ENCODE results near the gene IFIH1.

IFIH1 gene

GRCh38 chr2:162265666-162266459, 52.6 kb downstream of the IFIH1 start:
- peak; percentile 58 for DNase-seq (ENCODE audit: low read depth)
- no peak overlapping the region for H3K4me3 ChIP-seq (ENCODE audit: control insufficient read depth, low read depth, low read length)
- no peak for TF ChIP-seq CTCF (conservative IDR thresholded peaks at IDR 0.05; ENCODE audit: control insufficient read depth, insufficient read depth, low read depth, low read length)

GRCh38 chr2:162261032-162261945, 57.2 kb downstream of the IFIH1 start:
- no peak overlapping the region for H3K4me3 ChIP-seq (ENCODE audit: control insufficient read depth, low read depth, low read length)
- TF ChIP-seq CTCF (conservative IDR thresholded peaks at IDR 0.05; ENCODE audit: control insufficient read depth, insufficient read depth, low read depth, low read length), result no peak
- DNase-seq (ENCODE audit: low read depth), result peak; percentile 70

- peak; percentile 80 for DNase-seq (ENCODE audit: low read depth)
- TF ChIP-seq CTCF (conservative IDR thresholded peaks at IDR 0.05; ENCODE audit: control insufficient read depth, insufficient read depth, low read depth, low read length), result no peak
- H3K4me3 ChIP-seq (ENCODE audit: control insufficient read depth, low read depth, low read length), result no peak overlapping the region
Observed at GRCh38 chr2:162258686-162259085, 59.8 kb downstream of the IFIH1 start.

- peak; percentile 10 for TF ChIP-seq CTCF (conservative IDR thresholded peaks at IDR 0.05; ENCODE audit: control insufficient read depth, insufficient read depth, low read depth, low read length)
- H3K4me3 ChIP-seq (ENCODE audit: control insufficient read depth, low read depth, low read length), result no peak overlapping the region
- peak; percentile 61 for DNase-seq (ENCODE audit: low read depth)
Observed at GRCh38 chr2:162258169-162258568, 60.3 kb downstream of the IFIH1 start.

- peak; percentile 78 for DNase-seq (ENCODE audit: low read depth)
- TF ChIP-seq CTCF (conservative IDR thresholded peaks at IDR 0.05; ENCODE audit: control insufficient read depth, insufficient read depth, low read depth, low read length), result no peak
- H3K4me3 ChIP-seq (ENCODE audit: control insufficient read depth, low read depth, low read length), result no peak overlapping the region
Observed at GRCh38 chr2:162257425-162257824, 61.1 kb downstream of the IFIH1 start.

GRCh38 chr2:162256591-162256991, 61.9 kb downstream of the IFIH1 start:
- no peak overlapping the region for H3K4me3 ChIP-seq (ENCODE audit: control insufficient read depth, low read depth, low read length)
- DNase-seq (ENCODE audit: low read depth), result peak; percentile 72
- no peak for TF ChIP-seq CTCF (conservative IDR thresholded peaks at IDR 0.05; ENCODE audit: control insufficient read depth, insufficient read depth, low read depth, low read length)
